HepG2 (cell line): ENCODE results near the gene VCAN. TPM values are rescaled to one million over a fixed set of nuclear protein-coding genes. Genes with fewer than 3 reads are reported as not detected.

ENCODE experiments used
- ATAC-seq: fragments of 200-7000 bp; cut with Tn5 transposase; 3 replicates; pipeline ENCODE4 v1.9.1; 2020; ENCODE audit warnings: mild to moderate bottlenecking, moderate library complexity
- BruUV-seq: library from RNA; stranded (reverse); fragments of 400-500 nt; replicated peaks from 2 replicates; lab custom pipeline; 2021; lab: Mats Ljungman, UMichigan
- CTCF ChIA-PET: fragments of 300-600 bp; formaldehyde crosslinking; extraction: SDS; loops from one replicate; lab custom pipeline; 2021; ENCODE audit warnings: low total read pairs, inconsistent platforms, low intra/inter-chr PET ratio; lab: Yijun Ruan, JAX
- POLR2A ChIA-PET: fragments of 350-600 bp; sonication (Branson Sonifier 250); formaldehyde crosslinking; loops from one replicate; lab custom pipeline; 2020; ENCODE audit warnings: antibody characterized with exemption, inconsistent platforms; lab: Yijun Ruan, JAX
- DNase-seq: peaks from one replicate; pipeline ENCODE4 v3.0.0-alpha.2; 2015; ENCODE audit warnings: low spot score
- FAIRE-seq: peaks from 3 replicates; lab custom pipeline; 2011; peaks lifted over from hg19 to GRCh38; lab: Jason Lieb, UNC
- H2AFZ ChIP-seq: one replicate; pipeline ENCODE4 v1.6.1; 2011; ENCODE audit warnings: low read length, inconsistent platforms
- H3K27ac ChIP-seq: fragments of 300-600 bp; 3 replicates; pipeline ENCODE4 v1.8.0; 2011; ENCODE audit warnings: mixed run types, mild to moderate bottlenecking, mixed read lengths, low read length, inconsistent platforms; ENCODE audit not compliant: insufficient read depth; ENCODE audit errors: extremely low read length
- H3K27me3 ChIP-seq, 2 experiments: fragments of 200-600 bp in 1 of 2; 2 replicates in 1 of 2; 3 replicates in 1 of 2; pipeline versions ENCODE4 v1.6.0 to v1.8.0; 2011; ENCODE audit warnings: low read length in 2 of 2, mild to moderate bottlenecking in 2 of 2, moderate library complexity in 2 of 2, inconsistent platforms in 1 of 2; ENCODE audit not compliant: insufficient read depth in 2 of 2, control insufficient read depth in 1 of 2
- H3K36me3 ChIP-seq, 2 experiments: fragments of 200-600 bp in 1 of 2; replicated peaks in 1 of 2; 2 replicates in 1 of 2; 3 replicates in 1 of 2; pipeline versions ENCODE4 v1.5.1 to v1.8.0; 2011; ENCODE audit warnings: low read length in 2 of 2, inconsistent platforms in 1 of 2; ENCODE audit not compliant: insufficient read depth in 2 of 2, control insufficient read depth in 1 of 2
- H3K4me1 ChIP-seq: 2 replicates; pipeline ENCODE4 v1.5.1; 2012; ENCODE audit warnings: low read length, inconsistent platforms; ENCODE audit not compliant: insufficient read depth
- H3K4me2 ChIP-seq: 2 replicates; pipeline ENCODE4 v1.6.0; 2011; ENCODE audit warnings: low read depth, low read length, inconsistent platforms
- H3K4me3 ChIP-seq, 3 experiments: fragments of 200-600 bp in 1 of 3; sonication (generic), shearing (Covaris generic) in 1 of 3; replicated peaks in 1 of 3; 2 replicates each; pipeline ENCODE4 v1.5.1; 2011 to 2016; ENCODE audit warnings: low read length in 3 of 3, inconsistent platforms in 2 of 3, low read depth in 2 of 3, mild to moderate bottlenecking in 2 of 3, control low read depth in 1 of 3, mixed read lengths in 1 of 3; ENCODE audit not compliant: insufficient read depth in 1 of 3
- H3K79me2 ChIP-seq: one replicate; pipeline ENCODE4 v1.6.1; 2011; ENCODE audit warnings: low read length, inconsistent platforms; ENCODE audit not compliant: insufficient read depth
- H3K9ac ChIP-seq: 2 replicates; pipeline ENCODE4 v1.6.0; 2011; ENCODE audit warnings: mild to moderate bottlenecking, low read depth, low read length, inconsistent platforms; ENCODE audit not compliant: insufficient read depth
- H3K9me3 ChIP-seq: 2 replicates; pipeline ENCODE4 v1.5.1; 2012; ENCODE audit warnings: mild to moderate bottlenecking, low read length
- H4K20me1 ChIP-seq: 2 replicates; pipeline ENCODE4 v1.6.0; 2011; ENCODE audit warnings: inconsistent platforms, mild to moderate bottlenecking, low read length, moderate library complexity; ENCODE audit not compliant: insufficient read depth
- HNRNPLL ChIP-seq: fragments of 200-400 bp; formaldehyde crosslinking; IDR thresholded peaks from 2 replicates; pipeline ENCODE4 v1.6.1; 2017; ENCODE audit warnings: mild to moderate bottlenecking, low read depth, low read length; ENCODE audit not compliant: poor library complexity, severe bottlenecking
- NR2F6 ChIP-seq, 2 experiments: IDR thresholded peaks; 2 replicates each; pipeline ENCODE4 v1.6.1; 2016; ENCODE audit warnings: antibody characterized with exemption in 1 of 2, mild to moderate bottlenecking in 1 of 2
- POLR2A ChIP-seq, 2 experiments: IDR thresholded peaks; 2 replicates each; pipeline ENCODE4 v1.6.1; 2011; ENCODE audit warnings: low read depth in 2 of 2, low read length in 2 of 2, mild to moderate bottlenecking in 1 of 2, moderate library complexity in 1 of 2; ENCODE audit not compliant: insufficient read depth in 1 of 2
- RARG ChIP-seq: sonication (generic); formaldehyde crosslinking; IDR thresholded peaks from 2 replicates; pipeline ENCODE4 v1.4.0; 2020; ENCODE audit warnings: low read depth, mild to moderate bottlenecking, missing genetic modification reagents
- RFX1 ChIP-seq: fragments of 450-650 bp; IDR thresholded peaks from 2 replicates; pipeline ENCODE4 v1.6.1; 2017
- RORA ChIP-seq: sonication (generic); formaldehyde crosslinking; IDR thresholded peaks from 2 replicates; pipeline ENCODE4 v1.5.0; 2020; ENCODE audit warnings: mild to moderate bottlenecking, missing genetic modification reagents, moderate library complexity
- SMAD1 ChIP-seq: sonication (generic); formaldehyde crosslinking; IDR thresholded peaks from 2 replicates; pipeline ENCODE4 v1.4.0; 2020; ENCODE audit warnings: missing genetic modification reagents, low read depth, mild to moderate bottlenecking, borderline replicate concordance
- ZNF136 ChIP-seq: sonication (generic); formaldehyde crosslinking; IDR thresholded peaks from 2 replicates; pipeline ENCODE4 v1.8.1; 2022; ENCODE audit warnings: low read depth, mild to moderate bottlenecking, moderate library complexity, missing genetic modification reagents
- ZNF598 ChIP-seq: sonication (generic); formaldehyde crosslinking; IDR thresholded peaks from 2 replicates; pipeline ENCODE4 v1.5.1; 2020; ENCODE audit warnings: mild to moderate bottlenecking, missing genetic modification reagents, borderline replicate concordance
- WGBS: methylation state at CpG from one replicate; pipeline ENCODE4 v1.1.6; 2017; ENCODE audit warnings: low lambda C conversion rate; 5-methylcytosine and 5-hydroxymethylcytosine counted together
- in situ Hi-C: cut with HindIII; loops from 2 replicates; pipeline ENCODE4 v1.10.0; 2017; ENCODE audit warnings: low pct_unique_long_range_greater_than_20kb; ENCODE audit not compliant: extremely low pct_ligation_motif_present
- intact Hi-C: fragments of 100-400 bp; cut with micrococcal nuclease; formaldehyde crosslinking; loops from one replicate; pipeline ENCODE4 v1.10.0; 2022; ENCODE audit not compliant: unreplicated experiment
- polyA plus RNA-seq, 8 experiments: library from polyadenylated mRNA; depleted of rRNA in 3 of 8; stranded (reverse) in 7 of 8; unstranded in 1 of 8; fragments of >200 nt; fragmentation: Illumina TruSeq in 4 of 8; extraction: Trizol in 4 of 8; gene quantifications; 2 replicates each; pipeline versions ENCODE4 v1.2.1 to v1.2.3, GENCODE V29; 2011 to 2016; ENCODE audit warnings: low read depth in 4 of 8, missing spikeins in 1 of 8, mixed read lengths in 1 of 8; ENCODE audit not compliant: insufficient read depth in 1 of 8
- total RNA-seq, 5 experiments: library from RNA; depleted of rRNA; stranded (reverse); fragments of >200 nt; fragmentation: Illumina TruSeq; extraction: Trizol; gene quantifications; 2 replicates each; pipeline ENCODE4 v1.2.3, GENCODE V29; 2016; ENCODE audit warnings: low read depth in 1 of 5
- TF ChIP-seq, protein P1 (sequence below): sonication (generic); formaldehyde crosslinking; IDR thresholded peaks from 2 replicates; pipeline ENCODE4 v1.8.0; 2022; ENCODE audit warnings: missing genetic modification reagents, low read depth, mild to moderate bottlenecking, borderline replicate concordance
- TF ChIP-seq, protein P2 (sequence below): sonication (generic); formaldehyde crosslinking; IDR thresholded peaks from 2 replicates; pipeline ENCODE4 v1.4.0; 2020; ENCODE audit warnings: missing genetic modification reagents

Gene VCAN
- total and polyA plus RNA-seq, 2 of the 13 experiments (the other 11 are each of a cell fraction or from before 2014, with no cell fraction given), result 1.2 to 3.5 TPM

DNA sequence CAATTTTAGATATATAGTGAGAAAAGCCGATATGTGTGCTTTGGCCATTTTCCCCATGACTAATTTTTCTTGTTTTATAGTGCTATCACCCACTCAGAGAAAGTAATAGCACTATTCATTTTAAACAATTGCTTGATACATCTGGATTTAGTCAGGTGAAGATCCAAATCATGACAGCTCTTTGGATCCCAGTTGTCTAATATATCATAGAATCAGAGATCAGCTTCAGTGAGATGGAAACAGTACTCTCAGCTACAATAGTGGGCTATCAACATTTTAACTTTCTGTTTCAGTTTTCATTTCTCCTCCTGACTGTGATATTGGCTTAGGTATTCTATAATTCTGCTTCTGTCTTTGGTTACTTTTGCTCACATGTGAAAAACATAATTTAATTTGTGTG lies 38.7 kb downstream of the VCAN start (continued):
- TF ChIP-seq RARG, result no peak

- Histone ChIP-seq H3K4me3 (no peak overlapping the region), H3K9me3 (no peaks in the 10 kb centered on the region), H2AFZ (no peak overlapping the region), H3K27me3 (no peaks in the 10 kb centered on the region), H3K27ac (no peak overlapping the region), H4K20me1 (no peaks in the 10 kb centered on the region), H3K4me2 (no peak overlapping the region), H3K4me1 (no peaks in the 10 kb centered on the region), H3K36me3 (no peaks in the 10 kb centered on the region), H3K79me2 (no peaks in the 10 kb centered on the region), H3K9ac (no peak overlapping the region)
- ATAC-seq (no peak), DNase-seq (no peak), FAIRE-seq (no peak)
- POLR2A ChIA-PET, result no interaction called here
- BruUV-seq, result no TSS peak
- intact Hi-C loops (no loop called here), in situ Hi-C loops (no loop called here)
- TF ChIP-seq RARG (no peak), RFX1 (no peak), RORA (CRISPR knock-in tag) (no peak), HNRNPLL (no peak), NR2F6 (IDR thresholded peaks at IDR 0.05) (no peak), NR2F6 (CRISPR knock-in tag; IDR thresholded peaks at IDR 0.05) (no peak)
- TF ChIP-seq, protein P1, sequence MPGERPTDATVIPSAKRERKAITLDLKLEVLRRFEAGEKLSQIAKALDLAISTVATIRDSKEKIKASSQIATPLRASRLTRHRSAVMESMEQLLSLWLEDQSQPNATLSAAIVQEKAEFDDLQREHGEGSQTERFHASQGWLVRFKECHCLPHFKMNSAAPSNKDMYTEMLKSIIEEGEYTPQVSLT (CRISPR knock-in tag), result no peak
- CTCF ChIA-PET, result no interaction called here
- WGBS, result 64% methylated on average over 13 of the region's 13 CpGs
Observed at GRCh38 chr5:83512061-83512745, 40.7 kb downstream of the VCAN start.

- H3K79me2 ChIP-seq, result no peaks in the 10 kb centered on the region
- in situ Hi-C loops (no loop called here), intact Hi-C loops (no loop called here)
- no peak overlapping the region for H3K27ac ChIP-seq
- no peak overlapping the region for H3K9ac ChIP-seq
- H3K27me3 ChIP-seq, result no peaks in the 10 kb centered on the region
- FAIRE-seq (no peak), ATAC-seq (no peak), DNase-seq (no peak)
- H3K9me3 ChIP-seq, result no peaks in the 10 kb centered on the region
- WGBS, result 12% methylated on average over 1 of the region's 1 CpG
- H2AFZ ChIP-seq, result no peak overlapping the region
- H3K36me3 ChIP-seq, result no peaks in the 10 kb centered on the region
- no peak overlapping the region for H3K4me3 ChIP-seq
- POLR2A ChIA-PET, result no interaction called here
- no peaks in the 10 kb centered on the region for H4K20me1 ChIP-seq
- no peak overlapping the region for H3K4me2 ChIP-seq
- CTCF ChIA-PET, result no interaction called here
- BruUV-seq, result no TSS peak
- H3K4me1 ChIP-seq, result no peaks in the 10 kb centered on the region
- no peak for TF ChIP-seq SMAD1 (CRISPR knock-in tag)
- TF ChIP-seq, protein P2, sequence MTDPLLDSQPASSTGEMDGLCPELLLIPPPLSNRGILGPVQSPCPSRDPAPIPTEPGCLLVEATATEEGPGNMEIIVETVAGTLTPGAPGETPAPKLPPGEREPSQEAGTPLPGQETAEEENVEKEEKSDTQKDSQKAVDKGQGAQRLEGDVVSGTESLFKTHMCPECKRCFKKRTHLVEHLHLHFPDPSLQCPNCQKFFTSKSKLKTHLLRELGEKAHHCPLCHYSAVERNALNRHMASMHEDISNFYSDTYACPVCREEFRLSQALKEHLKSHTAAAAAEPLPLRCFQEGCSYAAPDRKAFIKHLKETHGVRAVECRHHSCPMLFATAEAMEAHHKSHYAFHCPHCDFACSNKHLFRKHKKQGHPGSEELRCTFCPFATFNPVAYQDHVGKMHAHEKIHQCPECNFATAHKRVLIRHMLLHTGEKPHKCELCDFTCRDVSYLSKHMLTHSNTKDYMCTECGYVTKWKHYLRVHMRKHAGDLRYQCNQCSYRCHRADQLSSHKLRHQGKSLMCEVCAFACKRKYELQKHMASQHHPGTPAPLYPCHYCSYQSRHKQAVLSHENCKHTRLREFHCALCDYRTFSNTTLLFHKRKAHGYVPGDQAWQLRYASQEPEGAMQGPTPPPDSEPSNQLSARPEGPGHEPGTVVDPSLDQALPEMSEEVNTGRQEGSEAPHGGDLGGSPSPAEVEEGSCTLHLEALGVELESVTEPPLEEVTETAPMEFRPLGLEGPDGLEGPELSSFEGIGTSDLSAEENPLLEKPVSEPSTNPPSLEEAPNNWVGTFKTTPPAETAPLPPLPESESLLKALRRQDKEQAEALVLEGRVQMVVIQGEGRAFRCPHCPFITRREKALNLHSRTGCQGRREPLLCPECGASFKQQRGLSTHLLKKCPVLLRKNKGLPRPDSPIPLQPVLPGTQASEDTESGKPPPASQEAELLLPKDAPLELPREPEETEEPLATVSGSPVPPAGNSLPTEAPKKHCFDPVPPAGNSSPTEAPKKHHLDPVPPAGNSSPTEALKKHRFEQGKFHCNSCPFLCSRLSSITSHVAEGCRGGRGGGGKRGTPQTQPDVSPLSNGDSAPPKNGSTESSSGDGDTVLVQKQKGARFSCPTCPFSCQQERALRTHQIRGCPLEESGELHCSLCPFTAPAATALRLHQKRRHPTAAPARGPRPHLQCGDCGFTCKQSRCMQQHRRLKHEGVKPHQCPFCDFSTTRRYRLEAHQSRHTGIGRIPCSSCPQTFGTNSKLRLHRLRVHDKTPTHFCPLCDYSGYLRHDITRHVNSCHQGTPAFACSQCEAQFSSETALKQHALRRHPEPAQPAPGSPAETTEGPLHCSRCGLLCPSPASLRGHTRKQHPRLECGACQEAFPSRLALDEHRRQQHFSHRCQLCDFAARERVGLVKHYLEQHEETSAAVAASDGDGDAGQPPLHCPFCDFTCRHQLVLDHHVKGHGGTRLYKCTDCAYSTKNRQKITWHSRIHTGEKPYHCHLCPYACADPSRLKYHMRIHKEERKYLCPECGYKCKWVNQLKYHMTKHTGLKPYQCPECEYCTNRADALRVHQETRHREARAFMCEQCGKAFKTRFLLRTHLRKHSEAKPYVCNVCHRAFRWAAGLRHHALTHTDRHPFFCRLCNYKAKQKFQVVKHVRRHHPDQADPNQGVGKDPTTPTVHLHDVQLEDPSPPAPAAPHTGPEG, result no peak
- TF ChIP-seq POLR2A (IDR thresholded peaks at IDR 0.05; ENCODE audit: insufficient read depth in 1 of 2, low read depth in 2 of 2, low read length in 2 of 2), result no peak
- TF ChIP-seq ZNF136 (CRISPR knock-in tag), result no peak
- TF ChIP-seq ZNF598 (CRISPR knock-in tag), result no peak
Observed at GRCh38 chr5:83513081-83513480, 41.5 kb downstream of the VCAN start.
